B cell (primary cell): Measurements from ENCODE around the gene NTRK3. TPM values are rescaled to one million over a fixed set of nuclear protein-coding genes. Genes with fewer than 3 reads are reported as not detected.

ENCODE experiments used
- ATAC-seq: fragments of 200-7000 bp; cut with Tn5 transposase; one replicate; pipeline ENCODE4 v1.10.0; 2021; ENCODE audit warnings: low read depth, mild to moderate bottlenecking, moderate number of reproducible peaks, moderate library complexity
- CTCF ChIA-PET: fragments of 350-600 bp; sonication (Branson Sonifier 250); formaldehyde crosslinking; loops from one replicate; lab custom pipeline; 2021; ENCODE audit warnings: antibody characterized with exemption, inconsistent platforms; lab: Charles Lee
- POLR2A ChIA-PET: fragments of 350-600 bp; sonication (Branson Sonifier 250); formaldehyde crosslinking; loops from one replicate; lab custom pipeline; 2021; ENCODE audit warnings: antibody characterized with exemption; lab: Charles Lee
- DNase-seq: peaks from one replicate; pipeline ENCODE4 v3.0.0; 2013
- H2AFZ ChIP-seq: 2 replicates; pipeline ENCODE4 v1.6.1; 2012; ENCODE audit warnings: mild to moderate bottlenecking, low read depth, low read length; ENCODE audit not compliant: insufficient read depth, poor library complexity, severe bottlenecking
- H3K27ac ChIP-seq, 2 donors: 1 replicate in 1 of 2; 2 replicates in 1 of 2; pipeline ENCODE4 v1.5.1; 2012 to 2013; ENCODE audit warnings: low read length in 2 of 2, mild to moderate bottlenecking in 2 of 2, moderate library complexity in 1 of 2
- H3K27me3 ChIP-seq, 4 experiments: fragments of 200-600 bp in 1 of 4; sonication (generic) in 1 of 4; replicated peaks in 1 of 4; 1 replicate in 2 of 4; 2 replicates in 2 of 4; pipeline versions ENCODE4 v1.6.1 to v1.7.0; 2013 to 2016; ENCODE audit warnings: low read length in 3 of 4, mild to moderate bottlenecking in 2 of 4, mixed read lengths in 1 of 4, moderate library complexity in 1 of 4; ENCODE audit not compliant: insufficient read depth in 4 of 4, control insufficient read depth in 3 of 4; ENCODE audit errors: control extremely low read depth in 1 of 4
- H3K36me3 ChIP-seq, 2 experiments: replicated peaks in 1 of 2; 1 replicate in 1 of 2; 2 replicates in 1 of 2; pipeline versions ENCODE4 v1.6.1 to v1.7.1; 2013; ENCODE audit warnings: low read length in 1 of 2; ENCODE audit not compliant: insufficient read depth in 2 of 2, control insufficient read depth in 1 of 2; ENCODE audit errors: control extremely low read depth in 1 of 2, extremely low read depth in 1 of 2
- H3K4me1 ChIP-seq, 2 donors: fragments of 200-600 bp in 1 of 2; sonication (generic) in 1 of 2; 1 replicate in 1 of 2; 2 replicates in 1 of 2; pipeline versions ENCODE4 v1.5.1 to v1.6.1; 2013 to 2017; ENCODE audit warnings: low read length in 2 of 2; ENCODE audit not compliant: control insufficient read depth in 2 of 2, insufficient read depth in 2 of 2
- H3K4me2 ChIP-seq: replicated peaks from 2 replicates; pipeline ENCODE3; 2012; ENCODE audit warnings: mild to moderate bottlenecking, low read depth, low read length; ENCODE audit not compliant: poor library complexity, severe bottlenecking
- H3K4me3 ChIP-seq, 5 experiments: fragments of 200-600 bp in 1 of 5; sonication (generic) in 1 of 5; 1 replicate in 3 of 5; 2 replicates in 2 of 5; pipeline versions ENCODE4 v1.5.1 to v1.7.0; 2011 to 2016; ENCODE audit warnings: low read length in 4 of 5, mild to moderate bottlenecking in 4 of 5, low read depth in 2 of 5, control low read depth in 1 of 5, moderate library complexity in 1 of 5; ENCODE audit not compliant: insufficient read depth in 1 of 5; ENCODE audit errors: control extremely low read depth in 1 of 5, extremely low read depth in 1 of 5
- H3K79me2 ChIP-seq: fragments of 200-600 bp; sonication (generic); one replicate; pipeline ENCODE4 v1.6.0; 2016; ENCODE audit warnings: low read length; ENCODE audit not compliant: control insufficient read depth, insufficient read depth
- H3K9ac ChIP-seq: fragments of 200-600 bp; sonication (generic); 2 replicates; pipeline ENCODE4 v1.6.1; 2017; ENCODE audit warnings: mild to moderate bottlenecking, low read length, moderate library complexity
- H3K9me3 ChIP-seq, 3 donors: one replicate each; pipeline versions ENCODE4 v1.6.1 to v1.7.1; 2013; ENCODE audit warnings: low read length in 2 of 3; ENCODE audit not compliant: control insufficient read depth in 2 of 3, insufficient read depth in 1 of 3; ENCODE audit errors: control extremely low read depth in 1 of 3
- H4K20me1 ChIP-seq: 2 replicates; pipeline ENCODE4 v1.6.0; 2012; ENCODE audit warnings: mild to moderate bottlenecking, low read length; ENCODE audit not compliant: insufficient read depth, control insufficient read depth, poor library complexity, severe bottlenecking
- H3K27ac Mint-ChIP-seq: one replicate; pipeline ENCODE4 v1.8.0; 2021; ENCODE audit warnings: mixed read lengths
- H3K27me3 Mint-ChIP-seq: one replicate; pipeline ENCODE4 v1.8.0; 2021; ENCODE audit warnings: mixed read lengths
- H3K4me1 Mint-ChIP-seq: one replicate; pipeline ENCODE4 v1.8.0; 2021; ENCODE audit warnings: mixed read lengths
- H3K4me3 Mint-ChIP-seq: one replicate; pipeline ENCODE4 v1.8.0; 2021; ENCODE audit warnings: mixed read lengths
- H3K9me3 Mint-ChIP-seq: one replicate; pipeline ENCODE4 v1.8.0; 2022; ENCODE audit warnings: mixed read lengths; ENCODE audit not compliant: insufficient read depth
- EZH2 ChIP-seq: IDR thresholded peaks from 2 replicates; pipeline ENCODE4 v1.6.1; 2012; ENCODE audit warnings: borderline replicate concordance, low read depth, mild to moderate bottlenecking, moderate library complexity, low read length; ENCODE audit not compliant: insufficient read depth, poor library complexity, severe bottlenecking
- WGBS: methylation state at CpG from one replicate; pipeline ENCODE4 v1.1.5; 2013; ENCODE audit warnings: missing lambda C conversion rate; ENCODE audit not compliant: insufficient coverage; 5-methylcytosine and 5-hydroxymethylcytosine counted together
- intact Hi-C: fragments of 100-400 bp; cut with micrococcal nuclease; formaldehyde crosslinking; loops from one replicate; pipeline ENCODE4 v1.10.0; 2022
- polyA plus RNA-seq: library from polyadenylated mRNA; depleted of rRNA; stranded (reverse); fragments of >200 nt; gene quantifications from 2 replicates; pipeline ENCODE4 v1.2.3, GENCODE V29; 2012
- total RNA-seq, 2 donors: library from RNA; stranded (reverse); fragments of 120-200 nt in 1 of 2; gene quantifications; 1 replicate in 1 of 2; 2 replicates in 1 of 2; pipeline versions ENCODE4 v1.2.3 to v1.2.4, GENCODE V29; 2013 to 2022
- TF ChIP-seq, protein P1 (sequence below): fragments of 200-600 bp; IDR thresholded peaks from one replicate; pipeline ENCODE4 v1.8.0; 2022; ENCODE audit warnings: antibody characterized with exemption, mild to moderate bottlenecking

NTRK3 gene
- total and polyA plus RNA-seq, 2 donors (not counting 1 experiment from before 2014, with no cell fraction given): not detected

DNA sequence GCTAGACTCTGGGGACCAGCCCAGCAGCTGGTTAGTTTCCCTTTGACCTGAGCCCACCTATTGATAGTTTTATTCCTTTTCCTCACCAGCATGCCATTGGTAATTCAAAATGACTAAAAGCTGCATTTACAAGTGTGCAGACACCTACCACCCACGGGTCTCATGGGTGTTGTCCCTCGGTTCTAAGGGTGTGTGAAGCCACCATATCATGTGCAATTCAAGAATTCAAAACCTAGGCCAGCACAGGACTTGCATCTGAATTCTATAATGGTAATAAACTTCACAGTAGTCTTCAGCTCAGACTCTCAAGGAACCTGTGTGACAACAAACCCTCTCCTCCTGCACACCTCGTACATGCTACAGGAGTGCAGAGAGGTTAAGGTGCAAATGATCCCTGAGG is 55.3 kb downstream of the NTRK3 start:
- Mint-ChIP-seq H3K4me1 (no peaks in the 10 kb centered on the region), H3K4me3 (no peak overlapping the region), H3K27ac (no peak overlapping the region), H3K9me3 (peaks cover 4% of the 10 kb centered on the region), H3K27me3 (peaks cover 16% of the 10 kb centered on the region)
- no peak for ATAC-seq
- ChIA-PET POLR2A (no interaction called here), CTCF (no interaction called here)
- peaks cover 0 to 6% (median 0%) of the 10 kb centered on the region in 4 experiments for H3K27me3 ChIP-seq
- TF ChIP-seq, protein P1, sequence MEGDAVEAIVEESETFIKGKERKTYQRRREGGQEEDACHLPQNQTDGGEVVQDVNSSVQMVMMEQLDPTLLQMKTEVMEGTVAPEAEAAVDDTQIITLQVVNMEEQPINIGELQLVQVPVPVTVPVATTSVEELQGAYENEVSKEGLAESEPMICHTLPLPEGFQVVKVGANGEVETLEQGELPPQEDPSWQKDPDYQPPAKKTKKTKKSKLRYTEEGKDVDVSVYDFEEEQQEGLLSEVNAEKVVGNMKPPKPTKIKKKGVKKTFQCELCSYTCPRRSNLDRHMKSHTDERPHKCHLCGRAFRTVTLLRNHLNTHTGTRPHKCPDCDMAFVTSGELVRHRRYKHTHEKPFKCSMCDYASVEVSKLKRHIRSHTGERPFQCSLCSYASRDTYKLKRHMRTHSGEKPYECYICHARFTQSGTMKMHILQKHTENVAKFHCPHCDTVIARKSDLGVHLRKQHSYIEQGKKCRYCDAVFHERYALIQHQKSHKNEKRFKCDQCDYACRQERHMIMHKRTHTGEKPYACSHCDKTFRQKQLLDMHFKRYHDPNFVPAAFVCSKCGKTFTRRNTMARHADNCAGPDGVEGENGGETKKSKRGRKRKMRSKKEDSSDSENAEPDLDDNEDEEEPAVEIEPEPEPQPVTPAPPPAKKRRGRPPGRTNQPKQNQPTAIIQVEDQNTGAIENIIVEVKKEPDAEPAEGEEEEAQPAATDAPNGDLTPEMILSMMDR: no peak
- TF ChIP-seq EZH2: no peak
- WGBS: no CpG with 5 or more reads among the region's 3 CpGs
- no peaks in the 10 kb centered on the region for H3K79me2 ChIP-seq
- H3K27ac ChIP-seq: no peak overlapping the region
- H3K4me1 ChIP-seq: no peaks in the 10 kb centered on the region
- no peak overlapping the region for H3K4me2 ChIP-seq
- H4K20me1 ChIP-seq: no peaks in the 10 kb centered on the region
- no peak for DNase-seq
- H3K4me3 ChIP-seq: no peak overlapping the region
- no peaks in the 10 kb centered on the region for H3K36me3 ChIP-seq
- no peak overlapping the region for H2AFZ ChIP-seq
- peaks cover 0 to 3% (median 0%) of the 10 kb centered on the region in 3 donors for H3K9me3 ChIP-seq
- intact Hi-C loops: no loop called here
- H3K9ac ChIP-seq: no peak overlapping the region

DNA sequence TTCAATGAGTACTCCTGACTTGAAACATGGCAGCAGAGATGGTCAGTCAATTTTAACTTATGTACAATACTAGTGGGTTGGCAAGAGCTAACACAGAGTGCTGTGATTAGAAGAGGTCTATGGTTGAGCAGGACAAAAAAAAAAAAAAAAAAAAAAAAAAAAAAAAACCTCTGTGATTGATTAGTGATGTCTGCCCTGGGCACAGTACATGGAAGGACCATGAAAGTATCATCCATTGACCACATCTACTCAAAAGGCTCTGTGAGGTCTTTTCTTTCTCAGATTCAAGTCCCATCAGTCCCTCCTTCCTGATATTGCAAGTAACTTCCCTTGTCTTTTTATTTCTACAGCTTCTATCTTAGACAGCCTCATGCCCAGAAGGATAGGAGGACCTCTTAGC is 59.6 kb downstream of the NTRK3 start:
- no peak for TF ChIP-seq EZH2
- TF ChIP-seq, protein P1: no peak
- ATAC-seq: no peak
- Histone ChIP-seq H3K9me3 (no peaks in the 10 kb centered on the region), H2AFZ (no peak overlapping the region), H3K4me3 (no peak overlapping the region), H3K79me2 (no peaks in the 10 kb centered on the region), H3K9ac (no peak overlapping the region), H3K27ac (no peak overlapping the region), H3K4me2 (no peak overlapping the region), H3K36me3 (no peaks in the 10 kb centered on the region), H3K4me1 (no peaks in the 10 kb centered on the region), H4K20me1 (no peaks in the 10 kb centered on the region), H3K27me3 (peaks cover 0 to 6% (median 0%) of the 10 kb centered on the region in 4 experiments)
- Mint-ChIP-seq H3K4me1 (no peaks in the 10 kb centered on the region), H3K27ac (no peak overlapping the region), H3K9me3 (peaks cover 4% of the 10 kb centered on the region), H3K4me3 (no peak overlapping the region), H3K27me3 (peaks cover 33% of the 10 kb centered on the region)
- ChIA-PET CTCF (interaction anchor here (1.1 kb wide), 1 partner anchor 16 kb away, joined by 5 read pairs; no protein-coding TSS in a partner anchor), POLR2A (no interaction called here)
- intact Hi-C loops: no loop called here
- DNase-seq: no peak
